Hematopoietic multipotent progenitor cell treated with erythropoietin and hydrocortisone succinate and interleukin-3 and kit ligand, for 8 days (in vitro differentiated cells): ENCODE results near the gene LRBA.

Experiments
- DNase-seq: peaks from one replicate; pipeline ENCODE4 v3.0.0-alpha.2; 2015

LRBA gene

GRCh38 chr4:150641612-150642011 is 373.5 kb downstream of the LRBA start:
- no peak for DNase-seq

- DNase-seq = no peak
Measured at GRCh38 chr4:150632639-150633038, 382.4 kb downstream of the LRBA start.

GRCh38 chr4:150628073-150628472 is 387.0 kb downstream of the LRBA start:
- DNase-seq = no peak

- DNase-seq = no peak
Measured at GRCh38 chr4:150625033-150625432, 390.1 kb downstream of the LRBA start.

- DNase-seq = no peak
Measured at GRCh38 chr4:150624055-150624454, 391.0 kb downstream of the LRBA start.

- DNase-seq = no peak
Measured at GRCh38 chr4:150619042-150619441, 396.0 kb downstream of the LRBA start.

GRCh38 chr4:150609131-150609530 is 406.0 kb downstream of the LRBA start:
- no peak for DNase-seq

- no peak for DNase-seq
Measured at GRCh38 chr4:150600812-150601445, 414.2 kb downstream of the LRBA start.

GRCh38 chr4:150599547-150599946 is 415.5 kb downstream of the LRBA start:
- DNase-seq = no peak

- no peak for DNase-seq
Measured at GRCh38 chr4:150598909-150599308, 416.2 kb downstream of the LRBA start.

- DNase-seq = peak; percentile 38
Measured at GRCh38 chr4:150593996-150594395, 421.1 kb downstream of the LRBA start.

GRCh38 chr4:150591904-150592303 is 423.2 kb downstream of the LRBA start:
- DNase-seq = no peak

- no peak for DNase-seq
Measured at GRCh38 chr4:150591406-150591805, 423.7 kb downstream of the LRBA start.

- no peak for DNase-seq
Measured at GRCh38 chr4:150590631-150591030, 424.5 kb downstream of the LRBA start.

- no peak for DNase-seq
Measured at GRCh38 chr4:150589157-150589556, 425.9 kb downstream of the LRBA start.

- no peak for DNase-seq
Measured at GRCh38 chr4:150588316-150588715, 426.8 kb downstream of the LRBA start.

- DNase-seq = no peak
Measured at GRCh38 chr4:150586162-150586810, 428.8 kb downstream of the LRBA start.

GRCh38 chr4:150585611-150586010 is 429.5 kb downstream of the LRBA start:
- DNase-seq = no peak

- no peak for DNase-seq
Measured at GRCh38 chr4:150584111-150584915, 430.8 kb downstream of the LRBA start.

- no peak for DNase-seq
Measured at GRCh38 chr4:150583287-150584110, 431.6 kb downstream of the LRBA start.

GRCh38 chr4:150582873-150583286 is 432.2 kb downstream of the LRBA start:
- no peak for DNase-seq

GRCh38 chr4:150582146-150582872 is 432.8 kb downstream of the LRBA start, which contains the start of gene MAB21L2:
Gene MAB21L2 (plus strand): TSS chr4:150582151. CDS start chr4:150583030, 879 bp downstream.
- no peak for DNase-seq
